Measurements from ENCODE around the gene GRIA1.

The GRIA1 gene

GRCh38 chr5:153530357-153531143 lies 40.1 kb downstream of the GRIA1 start:
- Histone ChIP-seq H3K4me2 (ENCODE audit: low read length) (no peak overlapping the region), H3K27ac (ENCODE audit: low read length) (no peak overlapping the region), H3K4me3 (ENCODE audit: low read length) (no peak overlapping the region), H3K36me3 (replicated peaks; ENCODE audit: low read depth, low read length) (no peaks in the 10 kb centered on the region), H3K79me2 (ENCODE audit: low read length) (no peaks in the 10 kb centered on the region), H3K4me1 (ENCODE audit: low read length) (no peaks in the 10 kb centered on the region), H3K9me3 (ENCODE audit: insufficient read depth, low read length) (no peaks in the 10 kb centered on the region), H4K20me1 (ENCODE audit: insufficient read depth, low read length) (no peaks in the 10 kb centered on the region), H3K27me3 (ENCODE audit: low read depth, low read length) (no peaks in the 10 kb centered on the region), H2AFZ (ENCODE audit: low read depth, low read length) (no peak overlapping the region), H3K9ac (ENCODE audit: low read length) (no peak overlapping the region)
- no peak for TF ChIP-seq EZH2phosphoT487 (IDR thresholded peaks at IDR 0.05; ENCODE audit: low read depth)
- TF ChIP-seq CTCF (IDR thresholded peaks at IDR 0.05; ENCODE audit: low read depth, low read length) = no peak

- no peak for TF ChIP-seq CTCF (IDR thresholded peaks at IDR 0.05; ENCODE audit: low read depth, low read length)
- no peak for TF ChIP-seq EZH2phosphoT487 (IDR thresholded peaks at IDR 0.05; ENCODE audit: low read depth)
- H3K4me1 ChIP-seq (ENCODE audit: low read length) = no peaks in the 10 kb centered on the region
Observed at GRCh38 chr5:153533546-153533945, 43.1 kb downstream of the GRIA1 start.

GRCh38 chr5:153534102-153534501 lies 43.6 kb downstream of the GRIA1 start:
- TF ChIP-seq CTCF (IDR thresholded peaks at IDR 0.05; ENCODE audit: low read depth, low read length) (no peak), EZH2phosphoT487 (IDR thresholded peaks at IDR 0.05; ENCODE audit: low read depth) (no peak)

More at GRCh38 chr5:153533546-153533945, 43.1 kb downstream of the GRIA1 start:
- Histone ChIP-seq H4K20me1 (ENCODE audit: insufficient read depth, low read length) (no peaks in the 10 kb centered on the region), H3K27me3 (ENCODE audit: low read depth, low read length) (no peaks in the 10 kb centered on the region), H3K9ac (ENCODE audit: low read length) (no peak overlapping the region), H2AFZ (ENCODE audit: low read depth, low read length) (no peak overlapping the region), H3K4me2 (ENCODE audit: low read length) (no peak overlapping the region), H3K79me2 (ENCODE audit: low read length) (no peaks in the 10 kb centered on the region), H3K27ac (ENCODE audit: low read length) (no peak overlapping the region), H3K9me3 (ENCODE audit: insufficient read depth, low read length) (no peaks in the 10 kb centered on the region), H3K36me3 (replicated peaks; ENCODE audit: low read depth, low read length) (no peaks in the 10 kb centered on the region), H3K4me3 (ENCODE audit: low read length) (no peak overlapping the region)

GRCh38 chr5:153537207-153537606 lies 46.7 kb downstream of the GRIA1 start:
- H4K20me1 ChIP-seq (ENCODE audit: insufficient read depth, low read length) = no peaks in the 10 kb centered on the region
- H3K4me3 ChIP-seq (ENCODE audit: low read length) = no peak overlapping the region
- H3K9me3 ChIP-seq (ENCODE audit: insufficient read depth, low read length) = no peaks in the 10 kb centered on the region
- H3K27ac ChIP-seq (ENCODE audit: low read length) = no peak overlapping the region
- H2AFZ ChIP-seq (ENCODE audit: low read depth, low read length) = no peak overlapping the region
- no peaks in the 10 kb centered on the region for H3K36me3 ChIP-seq (replicated peaks; ENCODE audit: low read depth, low read length)
- no peak overlapping the region for H3K9ac ChIP-seq (ENCODE audit: low read length)
- no peak overlapping the region for H3K4me2 ChIP-seq (ENCODE audit: low read length)
- no peaks in the 10 kb centered on the region for H3K27me3 ChIP-seq (ENCODE audit: low read depth, low read length)
- H3K79me2 ChIP-seq (ENCODE audit: low read length) = no peaks in the 10 kb centered on the region
- no peak for TF ChIP-seq CTCF (IDR thresholded peaks at IDR 0.05; ENCODE audit: low read depth, low read length)
- no peak for TF ChIP-seq EZH2phosphoT487 (IDR thresholded peaks at IDR 0.05; ENCODE audit: low read depth)
- H3K4me1 ChIP-seq (ENCODE audit: low read length) = no peaks in the 10 kb centered on the region

More at GRCh38 chr5:153534102-153534501, 43.6 kb downstream of the GRIA1 start:
- no peaks in the 10 kb centered on the region for H4K20me1 ChIP-seq (ENCODE audit: insufficient read depth, low read length)
- H3K27ac ChIP-seq (ENCODE audit: low read length) = no peak overlapping the region
- no peak overlapping the region for H3K4me2 ChIP-seq (ENCODE audit: low read length)
- no peaks in the 10 kb centered on the region for H3K36me3 ChIP-seq (replicated peaks; ENCODE audit: low read depth, low read length)
- no peaks in the 10 kb centered on the region for H3K79me2 ChIP-seq (ENCODE audit: low read length)
- H3K27me3 ChIP-seq (ENCODE audit: low read depth, low read length) = no peaks in the 10 kb centered on the region
- no peak overlapping the region for H3K4me3 ChIP-seq (ENCODE audit: low read length)
- H3K9me3 ChIP-seq (ENCODE audit: insufficient read depth, low read length) = no peaks in the 10 kb centered on the region
- no peak overlapping the region for H2AFZ ChIP-seq (ENCODE audit: low read depth, low read length)
- H3K9ac ChIP-seq (ENCODE audit: low read length) = no peak overlapping the region
- no peaks in the 10 kb centered on the region for H3K4me1 ChIP-seq (ENCODE audit: low read length)
